Stimulated activated CD4-positive, alpha-beta T cell treated with anti-CD3 and anti-CD28 coated beads, Interleukin-12 subunit alpha, Interleukin-12 subunit beta, amount 100 ng/mL, for 24 hours (primary cell): ENCODE data around the gene GREB1.

ENCODE experiments used
- DNase-seq, 2 experiments: peaks; one replicate each; pipeline ENCODE4 v3.0.0-alpha.2; 2020; ENCODE audit warnings: low read depth in 2 of 2

The GREB1 gene

GRCh38 chr2:11562011-11562410 lies 28.2 kb downstream of the GREB1 start:
- no peak for DNase-seq

GRCh38 chr2:11562476-11562875 lies 28.6 kb downstream of the GREB1 start:
- DNase-seq: no peak

GRCh38 chr2:11563784-11564666 lies 30.2 kb downstream of the GREB1 start:
- DNase-seq: no peak

- DNase-seq: no peak
Observed at GRCh38 chr2:11564816-11565567, 31.1 kb downstream of the GREB1 start.

GRCh38 chr2:11566383-11566782 lies 32.5 kb downstream of the GREB1 start:
- DNase-seq: no peak

- DNase-seq: no peak
Observed at GRCh38 chr2:11567631-11568031, 33.8 kb downstream of the GREB1 start.

GRCh38 chr2:11568436-11568835 lies 34.6 kb downstream of the GREB1 start:
- no peak for DNase-seq

- no peak for DNase-seq
Observed at GRCh38 chr2:11569636-11570035, 35.8 kb downstream of the GREB1 start.

- DNase-seq: no peak
Observed at GRCh38 chr2:11571170-11571569, 37.3 kb downstream of the GREB1 start.

- DNase-seq: no peak
Observed at GRCh38 chr2:11572996-11573395, 39.2 kb downstream of the GREB1 start.

- DNase-seq: no peak
Observed at GRCh38 chr2:11573418-11574175, 39.8 kb downstream of the GREB1 start.

GRCh38 chr2:11574176-11575046 lies 40.6 kb downstream of the GREB1 start:
- no peak for DNase-seq

GRCh38 chr2:11576398-11576797 lies 42.6 kb downstream of the GREB1 start:
- no peak for DNase-seq

- DNase-seq: no peak
Observed at GRCh38 chr2:11577101-11577883, 43.4 kb downstream of the GREB1 start.

GRCh38 chr2:11578081-11578948 lies 44.5 kb downstream of the GREB1 start:
- DNase-seq: no peak

GRCh38 chr2:11578986-11579774 lies 45.3 kb downstream of the GREB1 start:
- no peak for DNase-seq

- no peak for DNase-seq
Observed at GRCh38 chr2:11579867-11580659, 46.2 kb downstream of the GREB1 start.

GRCh38 chr2:11580697-11581096 lies 46.9 kb downstream of the GREB1 start:
- no peak for DNase-seq
